BE2C (cell line): ENCODE measurements around the gene INTS11.

Experiments used
- DNase-seq: peaks from one replicate; pipeline ENCODE4 v3.0.0-alpha.2; 2020
- H3K27me3 ChIP-seq: fragments of 250-450 bp; sonication (Bioruptor Pico); 2 replicates; pipeline ENCODE4 v1.5.1; 2020; ENCODE audit warnings: mild to moderate bottlenecking
- H3K36me3 ChIP-seq: fragments of 250-450 bp; sonication (Bioruptor Pico); 2 replicates; pipeline ENCODE4 v1.5.1; 2020; ENCODE audit warnings: mild to moderate bottlenecking
- H3K4me1 ChIP-seq: fragments of 250-450 bp; sonication (Bioruptor Pico); 2 replicates; pipeline ENCODE4 v1.5.1; 2020
- H3K4me3 ChIP-seq: 2 replicates; pipeline ENCODE4 v1.5.1; 2011; ENCODE audit warnings: low read depth, low read length
- H3K9me3 ChIP-seq: fragments of 250-450 bp; sonication (Bioruptor Pico); 2 replicates; pipeline ENCODE4 v1.5.1; 2020
- CTCF ChIP-seq: IDR thresholded peaks from 2 replicates; pipeline ENCODE4 v1.5.1; 2012; ENCODE audit warnings: mild to moderate bottlenecking, low read depth, low read length

The INTS11 gene

GRCh38 chr1:1273512-1274298 lies 50.8 kb downstream of the INTS11 start, which contains the start of gene UBE2J2:
UBE2J2 (minus strand) TSS chr1:1273854; CDS start chr1:1267992, 5,862 bp downstream.
- TF ChIP-seq CTCF = no peak
- H3K4me1 ChIP-seq = no peaks in the 10 kb centered on the region

GRCh38 chr1:1273209-1273511 lies 51.3 kb downstream of the INTS11 start:
- Histone ChIP-seq H3K4me3 (peak overlapping the region; percentile 94), H3K27me3 (no peaks in the 10 kb centered on the region), H3K36me3 (peaks cover 17% of the 10 kb centered on the region), H3K4me1 (no peaks in the 10 kb centered on the region), H3K9me3 (no peaks in the 10 kb centered on the region)
- no peak for DNase-seq
- no peak for TF ChIP-seq CTCF

More at GRCh38 chr1:1273512-1274298, 50.8 kb downstream of the INTS11 start, which contains the start of gene UBE2J2:
- Histone ChIP-seq H3K36me3 (peaks cover 12% of the 10 kb centered on the region), H3K4me3 (peak within 1 kb of the TSS; percentile 94), H3K9me3 (no peaks in the 10 kb centered on the region), H3K27me3 (no peaks in the 10 kb centered on the region)
- peak; percentile 96 for DNase-seq

GRCh38 chr1:1272341-1273208 lies 51.9 kb downstream of the INTS11 start:
- Histone ChIP-seq H3K36me3 (peaks cover 23% of the 10 kb centered on the region), H3K27me3 (no peaks in the 10 kb centered on the region), H3K4me3 (peak overlapping the region; percentile 94), H3K4me1 (no peaks in the 10 kb centered on the region), H3K9me3 (no peaks in the 10 kb centered on the region)
- no peak for TF ChIP-seq CTCF
- no peak for DNase-seq

DNA sequence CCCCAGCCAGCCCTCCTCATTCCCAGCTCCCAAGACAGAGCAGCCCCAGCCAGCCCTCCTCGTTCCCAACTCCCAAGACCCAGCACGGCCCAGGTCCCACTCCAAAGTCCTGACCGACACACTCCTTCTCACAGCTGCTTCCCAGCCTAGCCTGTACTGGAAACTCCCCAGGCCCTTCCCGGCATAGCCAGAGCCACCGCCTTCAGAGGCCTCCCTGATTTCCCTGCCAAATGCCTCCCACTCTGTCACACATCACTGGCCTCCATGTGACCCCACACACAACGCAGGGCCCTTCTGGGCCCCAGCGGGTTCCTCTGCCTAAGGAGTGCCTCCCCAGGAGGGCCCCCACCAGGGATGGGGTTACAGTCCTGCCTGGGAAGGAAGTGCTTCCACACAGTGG lies 53.6 kb downstream of the INTS11 start:
- H3K9me3 ChIP-seq = no peaks in the 10 kb centered on the region
- no peak for TF ChIP-seq CTCF
- H3K4me3 ChIP-seq = no peak overlapping the region
- H3K27me3 ChIP-seq = no peaks in the 10 kb centered on the region
- DNase-seq = no peak
- peaks cover 40% of the 10 kb centered on the region for H3K36me3 ChIP-seq
- H3K4me1 ChIP-seq = no peaks in the 10 kb centered on the region

DNA sequence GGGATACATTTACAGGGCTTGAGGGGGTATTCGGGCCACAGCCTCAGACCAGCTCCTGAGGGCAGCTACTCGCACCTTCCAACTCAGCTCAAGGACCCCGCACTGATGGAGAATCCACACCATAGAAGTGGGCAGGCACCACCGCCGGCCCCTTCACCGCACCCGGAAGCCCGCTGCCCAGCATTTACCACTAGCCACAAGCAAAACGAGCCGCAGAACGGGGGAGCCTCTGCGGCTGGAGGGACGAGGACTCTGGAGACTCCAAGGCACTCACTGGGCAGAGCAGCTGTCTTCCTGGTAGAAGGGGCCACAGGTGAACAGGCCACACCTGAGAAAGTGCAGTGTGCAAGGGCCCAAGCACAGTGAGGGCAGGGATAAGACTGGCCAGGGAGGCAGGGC lies 56.2 kb downstream of the INTS11 start:
- no peak for DNase-seq
- TF ChIP-seq CTCF = no peak
- Histone ChIP-seq H3K9me3 (no peaks in the 10 kb centered on the region), H3K4me1 (no peaks in the 10 kb centered on the region), H3K4me3 (no peak overlapping the region), H3K27me3 (no peaks in the 10 kb centered on the region), H3K36me3 (peaks cover 65% of the 10 kb centered on the region)
